ENCODE results near the gene RAB40B. TPM values are rescaled to one million over a fixed set of nuclear protein-coding genes. Genes with fewer than 3 reads are reported as not detected.

RAB40B gene
- total and polyA plus RNA-seq, 2 of the 13 experiments (the other 11 are each of a cell fraction or from before 2014, with no cell fraction given) = 6.2 to 6.5 TPM

DNA sequence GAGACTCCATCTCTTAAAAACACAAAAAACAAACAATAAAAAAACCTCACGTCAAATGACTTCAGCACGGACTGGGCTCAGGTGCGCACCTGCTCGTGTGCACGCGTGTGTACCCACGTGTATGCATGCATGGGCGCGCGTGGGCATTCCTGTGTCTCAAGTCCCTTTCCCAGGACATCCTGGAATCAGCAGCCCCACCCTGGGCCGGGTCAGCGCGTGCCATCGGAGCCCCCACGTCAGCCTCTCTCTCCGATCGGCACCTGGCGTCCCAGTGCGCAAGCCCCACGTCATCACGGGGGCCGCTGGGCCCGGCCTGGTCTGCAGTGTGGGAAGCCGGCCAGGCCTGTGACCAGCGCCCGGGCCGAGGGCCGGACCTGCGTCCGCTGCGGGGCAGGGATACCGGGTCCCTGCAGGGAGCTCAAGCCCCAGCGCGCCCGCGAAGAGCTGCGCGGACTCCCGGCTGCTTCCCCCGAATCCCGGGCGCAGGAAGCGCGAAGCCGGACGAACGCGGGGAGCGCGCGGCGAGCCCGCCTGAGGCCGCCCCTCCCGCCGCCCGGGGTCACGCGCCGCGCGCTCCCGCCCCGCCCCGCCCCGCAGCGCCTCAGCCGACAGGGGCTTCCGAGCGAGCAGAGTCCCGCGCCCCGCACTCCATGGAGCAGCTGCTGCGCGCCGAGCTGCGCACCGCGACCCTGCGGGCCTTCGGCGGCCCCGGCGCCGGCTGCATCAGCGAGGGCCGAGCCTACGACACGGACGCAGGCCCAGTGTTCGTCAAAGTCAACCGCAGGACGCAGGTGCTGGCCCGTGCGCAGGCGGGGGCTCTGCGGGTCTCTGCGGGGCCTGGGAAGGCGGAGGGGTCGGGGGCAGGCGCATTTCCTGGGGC is 36.7 kb upstream of the RAB40B start, which contains the start of gene FN3K (continued):
- TF ChIP-seq, protein P1, sequence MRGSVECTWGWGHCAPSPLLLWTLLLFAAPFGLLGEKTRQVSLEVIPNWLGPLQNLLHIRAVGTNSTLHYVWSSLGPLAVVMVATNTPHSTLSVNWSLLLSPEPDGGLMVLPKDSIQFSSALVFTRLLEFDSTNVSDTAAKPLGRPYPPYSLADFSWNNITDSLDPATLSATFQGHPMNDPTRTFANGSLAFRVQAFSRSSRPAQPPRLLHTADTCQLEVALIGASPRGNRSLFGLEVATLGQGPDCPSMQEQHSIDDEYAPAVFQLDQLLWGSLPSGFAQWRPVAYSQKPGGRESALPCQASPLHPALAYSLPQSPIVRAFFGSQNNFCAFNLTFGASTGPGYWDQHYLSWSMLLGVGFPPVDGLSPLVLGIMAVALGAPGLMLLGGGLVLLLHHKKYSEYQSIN (CRISPR knock-in tag; IDR thresholded peaks at IDR 0.05; ENCODE audit: borderline replicate concordance) = no peak
- TF ChIP-seq, protein P2, sequence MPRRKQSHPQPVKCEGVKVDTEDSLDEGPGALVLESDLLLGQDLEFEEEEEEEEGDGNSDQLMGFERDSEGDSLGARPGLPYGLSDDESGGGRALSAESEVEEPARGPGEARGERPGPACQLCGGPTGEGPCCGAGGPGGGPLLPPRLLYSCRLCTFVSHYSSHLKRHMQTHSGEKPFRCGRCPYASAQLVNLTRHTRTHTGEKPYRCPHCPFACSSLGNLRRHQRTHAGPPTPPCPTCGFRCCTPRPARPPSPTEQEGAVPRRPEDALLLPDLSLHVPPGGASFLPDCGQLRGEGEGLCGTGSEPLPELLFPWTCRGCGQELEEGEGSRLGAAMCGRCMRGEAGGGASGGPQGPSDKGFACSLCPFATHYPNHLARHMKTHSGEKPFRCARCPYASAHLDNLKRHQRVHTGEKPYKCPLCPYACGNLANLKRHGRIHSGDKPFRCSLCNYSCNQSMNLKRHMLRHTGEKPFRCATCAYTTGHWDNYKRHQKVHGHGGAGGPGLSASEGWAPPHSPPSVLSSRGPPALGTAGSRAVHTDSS (CRISPR knock-in tag; conservative IDR thresholded peaks at IDR 0.05) = no peak
- TF ChIP-seq NR2F2 (IDR thresholded peaks at IDR 0.05; ENCODE audit: borderline replicate concordance, low read depth) (no peak), SNAPC2 (CRISPR knock-in tag; IDR thresholded peaks at IDR 0.05) (no peak; the same call in 1 of the 2 replicates), MIER3 (CRISPR knock-in tag; IDR thresholded peaks at IDR 0.05; ENCODE audit: borderline replicate concordance) (no peak), PLRG1 (conservative IDR thresholded peaks at IDR 0.05) (no peak), MAFK (conservative IDR thresholded peaks at IDR 0.05 in 1 of 2, IDR thresholded peaks at IDR 0.05 in 1 of 2; ENCODE audit: low read length in 2 of 2) (no peak), HOXD1 (CRISPR knock-in tag; IDR thresholded peaks at IDR 0.05) (no peak; the same call in 1 of the 2 replicates), BRD4 (CRISPR knock-in tag; IDR thresholded peaks at IDR 0.05) (peak; percentile 41; the same call in 1 of the 2 replicates), REPIN1 (CRISPR knock-in tag; IDR thresholded peaks at IDR 0.05; ENCODE audit: borderline replicate concordance, low read depth) (no peak; the same call in 1 of the 2 replicates), ZNF383 (CRISPR knock-in tag; IDR thresholded peaks at IDR 0.05; ENCODE audit: borderline replicate concordance) (no peak), ZNF619 (CRISPR knock-in tag; IDR thresholded peaks at IDR 0.05) (no peak), HDAC2 (CRISPR knock-in tag; IDR thresholded peaks at IDR 0.05) (0 out of 2 replicates have a peak, but pooled peaks have one; percentile 31), RNF2 (conservative IDR thresholded peaks at IDR 0.05; ENCODE audit: low read depth) (0 out of 2 replicates have a peak, but pooled peaks have one; percentile 16), ZNF282 (IDR thresholded peaks at IDR 0.05; ENCODE audit: partially characterized antibody) (no peak), GZF1 (CRISPR knock-in tag; IDR thresholded peaks at IDR 0.05) (no peak), ZNF235 (CRISPR knock-in tag; IDR thresholded peaks at IDR 0.05; ENCODE audit: borderline replicate concordance) (0 out of 2 replicates have a peak, but pooled peaks have one; percentile 28), HDAC6 (IDR thresholded peaks at IDR 0.05; ENCODE audit: low read depth, low read length) (no peak)
- TF ChIP-seq, protein P3, sequence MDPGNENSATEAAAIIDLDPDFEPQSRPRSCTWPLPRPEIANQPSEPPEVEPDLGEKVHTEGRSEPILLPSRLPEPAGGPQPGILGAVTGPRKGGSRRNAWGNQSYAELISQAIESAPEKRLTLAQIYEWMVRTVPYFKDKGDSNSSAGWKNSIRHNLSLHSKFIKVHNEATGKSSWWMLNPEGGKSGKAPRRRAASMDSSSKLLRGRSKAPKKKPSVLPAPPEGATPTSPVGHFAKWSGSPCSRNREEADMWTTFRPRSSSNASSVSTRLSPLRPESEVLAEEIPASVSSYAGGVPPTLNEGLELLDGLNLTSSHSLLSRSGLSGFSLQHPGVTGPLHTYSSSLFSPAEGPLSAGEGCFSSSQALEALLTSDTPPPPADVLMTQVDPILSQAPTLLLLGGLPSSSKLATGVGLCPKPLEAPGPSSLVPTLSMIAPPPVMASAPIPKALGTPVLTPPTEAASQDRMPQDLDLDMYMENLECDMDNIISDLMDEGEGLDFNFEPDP (CRISPR knock-in tag; conservative IDR thresholded peaks at IDR 0.05) = no peak
- TF ChIP-seq, protein P4, sequence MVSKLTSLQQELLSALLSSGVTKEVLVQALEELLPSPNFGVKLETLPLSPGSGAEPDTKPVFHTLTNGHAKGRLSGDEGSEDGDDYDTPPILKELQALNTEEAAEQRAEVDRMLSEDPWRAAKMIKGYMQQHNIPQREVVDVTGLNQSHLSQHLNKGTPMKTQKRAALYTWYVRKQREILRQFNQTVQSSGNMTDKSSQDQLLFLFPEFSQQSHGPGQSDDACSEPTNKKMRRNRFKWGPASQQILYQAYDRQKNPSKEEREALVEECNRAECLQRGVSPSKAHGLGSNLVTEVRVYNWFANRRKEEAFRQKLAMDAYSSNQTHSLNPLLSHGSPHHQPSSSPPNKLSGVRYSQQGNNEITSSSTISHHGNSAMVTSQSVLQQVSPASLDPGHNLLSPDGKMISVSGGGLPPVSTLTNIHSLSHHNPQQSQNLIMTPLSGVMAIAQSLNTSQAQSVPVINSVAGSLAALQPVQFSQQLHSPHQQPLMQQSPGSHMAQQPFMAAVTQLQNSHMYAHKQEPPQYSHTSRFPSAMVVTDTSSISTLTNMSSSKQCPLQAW (CRISPR knock-in tag; IDR thresholded peaks at IDR 0.05) = no peak
- TF ChIP-seq, protein P5, sequence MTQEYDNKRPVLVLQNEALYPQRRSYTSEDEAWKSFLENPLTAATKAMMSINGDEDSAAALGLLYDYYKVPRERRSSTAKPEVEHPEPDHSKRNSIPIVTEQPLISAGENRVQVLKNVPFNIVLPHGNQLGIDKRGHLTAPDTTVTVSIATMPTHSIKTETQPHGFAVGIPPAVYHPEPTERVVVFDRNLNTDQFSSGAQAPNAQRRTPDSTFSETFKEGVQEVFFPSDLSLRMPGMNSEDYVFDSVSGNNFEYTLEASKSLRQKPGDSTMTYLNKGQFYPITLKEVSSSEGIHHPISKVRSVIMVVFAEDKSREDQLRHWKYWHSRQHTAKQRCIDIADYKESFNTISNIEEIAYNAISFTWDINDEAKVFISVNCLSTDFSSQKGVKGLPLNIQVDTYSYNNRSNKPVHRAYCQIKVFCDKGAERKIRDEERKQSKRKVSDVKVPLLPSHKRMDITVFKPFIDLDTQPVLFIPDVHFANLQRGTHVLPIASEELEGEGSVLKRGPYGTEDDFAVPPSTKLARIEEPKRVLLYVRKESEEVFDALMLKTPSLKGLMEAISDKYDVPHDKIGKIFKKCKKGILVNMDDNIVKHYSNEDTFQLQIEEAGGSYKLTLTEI (CRISPR knock-in tag; conservative IDR thresholded peaks at IDR 0.05) = no peak
